HG02885 (cell line): ENCODE data around the gene TARDBP.
"Not testable (repeated sequence)": the region's sequence is repeated elsewhere in the genome, so short reads cannot be mapped to it uniquely, and the experiment has no call there.

Source experiments
- ATAC-seq: cut with Tn5 transposase; IDR thresholded peaks from one replicate; pipeline ENCODE4 v1.9.1; 2021; ENCODE audit warnings: mild to moderate bottlenecking; ENCODE audit not compliant: unreplicated experiment, poor library complexity

Gene TARDBP

GRCh38 chr1:10990828-10991227 lies 21.6 kb upstream of the TARDBP start:
- no peak for ATAC-seq

GRCh38 chr1:10992004-10992403 lies 20.4 kb upstream of the TARDBP start:
- not testable (repeated sequence) for ATAC-seq

- ATAC-seq = no peak
Measured at GRCh38 chr1:10992864-10993263, 19.6 kb upstream of the TARDBP start.

DNA sequence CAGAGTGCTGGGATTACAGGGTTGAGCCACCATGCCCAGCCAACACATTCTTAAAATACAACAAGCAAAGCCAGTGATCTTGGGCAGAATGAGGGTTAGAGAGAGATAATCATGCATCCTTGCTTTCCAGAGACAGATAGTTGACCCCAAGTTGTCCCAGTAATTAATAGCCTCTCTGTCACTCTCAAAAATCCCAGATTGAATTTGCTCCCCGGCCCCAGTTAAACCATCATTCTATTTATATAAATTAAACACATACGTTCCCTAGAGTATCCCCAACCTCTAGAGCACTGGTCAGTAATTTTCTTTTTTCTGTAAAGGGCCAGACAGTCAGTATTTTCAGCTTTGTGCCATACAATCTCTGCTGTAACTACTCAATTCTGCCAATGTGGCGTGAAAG lies 16.4 kb upstream of the TARDBP start:
- ATAC-seq = no peak

- no peak for ATAC-seq
Measured at GRCh38 chr1:11000526-11000925, 11.9 kb upstream of the TARDBP start.

GRCh38 chr1:11013160-11013531 lies 692 bp downstream of the TARDBP start:
- no peak for ATAC-seq

DNA sequence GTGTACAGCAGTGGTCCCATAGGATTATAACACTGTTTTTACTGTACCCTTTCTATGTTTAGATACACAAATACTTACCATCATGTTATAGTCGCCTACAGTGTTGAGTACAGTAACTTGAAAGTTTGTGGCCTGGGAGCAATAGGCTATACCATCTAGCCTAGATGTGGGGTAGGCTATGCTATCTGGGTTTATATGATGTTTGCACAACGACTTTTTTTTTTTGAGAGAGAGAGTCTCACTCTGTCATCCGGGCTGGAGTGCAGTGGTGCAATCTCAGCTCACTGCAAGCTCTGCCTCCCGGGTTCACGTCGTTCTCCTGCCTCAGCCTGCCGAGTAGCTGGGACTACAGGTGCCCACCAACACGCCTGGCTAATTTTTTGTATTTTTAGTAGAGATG lies 6.9 kb downstream of the TARDBP start:
- ATAC-seq = not testable (repeated sequence)

DNA sequence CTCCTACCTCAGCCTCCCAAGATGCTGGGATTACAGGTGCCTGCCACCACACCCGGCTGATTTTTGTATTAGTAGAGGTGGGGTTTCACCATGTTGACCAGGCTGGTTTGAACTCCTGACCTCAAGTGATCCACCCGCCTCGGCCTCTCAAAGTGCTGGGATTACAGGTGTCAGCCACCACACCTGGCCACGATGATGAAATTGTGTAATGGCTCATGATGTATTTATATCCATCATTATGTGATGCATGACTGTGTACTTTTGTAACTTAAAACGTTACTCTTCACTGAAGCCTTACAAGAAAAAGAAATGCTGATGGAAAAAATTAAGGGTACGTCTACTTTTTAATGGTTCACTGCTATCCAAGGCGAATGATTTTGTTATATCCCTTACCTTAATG lies 7.5 kb downstream of the TARDBP start:
- ATAC-seq = no peak

GRCh38 chr1:11023201-11023600 lies 10.7 kb downstream of the TARDBP start:
- no peak for ATAC-seq

DNA sequence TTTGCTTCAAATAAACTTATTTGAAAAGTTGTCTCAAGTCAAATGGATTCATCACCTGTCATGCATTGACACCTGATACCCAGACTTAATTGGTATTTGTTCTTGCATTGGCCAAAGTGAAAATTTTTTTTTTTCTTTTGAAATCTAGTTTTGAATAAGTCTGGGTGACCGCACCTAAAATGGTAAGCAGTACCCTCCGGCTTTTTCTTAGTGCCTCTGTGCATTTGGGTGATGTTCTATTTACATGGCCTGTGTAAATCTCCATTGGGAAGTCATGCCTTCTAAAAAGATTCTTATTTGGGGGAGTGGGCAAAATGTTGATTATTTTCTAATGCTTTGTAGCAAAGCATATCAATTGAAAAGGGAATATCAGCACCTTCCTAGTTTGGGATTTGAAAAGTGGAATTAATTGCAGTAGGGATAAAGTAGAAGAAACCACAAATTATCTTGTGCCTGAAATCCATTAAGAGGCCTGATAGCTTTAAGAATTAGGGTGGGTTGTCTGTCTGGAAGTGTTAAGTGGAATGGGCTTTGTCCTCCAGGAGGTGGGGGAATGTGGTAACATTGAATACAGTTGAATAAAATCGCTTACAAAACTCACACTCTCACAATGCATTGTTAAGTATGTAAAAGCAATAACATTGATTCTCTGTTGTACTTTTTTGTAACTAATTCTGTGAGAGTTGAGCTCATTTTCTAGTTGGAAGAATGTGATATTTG lies 11.9 kb downstream of the TARDBP start:
- ATAC-seq = no peak

DNA sequence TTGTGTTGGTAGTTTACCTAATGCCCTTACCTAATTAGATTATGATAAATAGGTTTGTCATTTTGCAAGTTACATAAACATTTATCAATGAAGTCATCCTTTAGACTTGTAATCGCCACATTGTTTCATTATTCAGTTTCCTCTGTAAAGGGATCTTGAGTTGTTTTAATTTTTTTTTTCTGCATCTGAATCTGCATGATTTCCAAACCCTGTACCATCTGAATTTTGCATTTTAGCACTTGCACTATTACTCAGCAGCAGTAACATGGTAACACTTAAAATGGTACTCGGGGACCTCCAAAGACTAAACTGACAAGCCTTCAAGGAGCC lies 12.4 kb downstream of the TARDBP start:
- ATAC-seq = no peak

GRCh38 chr1:11025618-11026017 lies 13.2 kb downstream of the TARDBP start:
- ATAC-seq = no peak

- ATAC-seq = no peak
Measured at GRCh38 chr1:11026052-11026451, 13.6 kb downstream of the TARDBP start.

DNA sequence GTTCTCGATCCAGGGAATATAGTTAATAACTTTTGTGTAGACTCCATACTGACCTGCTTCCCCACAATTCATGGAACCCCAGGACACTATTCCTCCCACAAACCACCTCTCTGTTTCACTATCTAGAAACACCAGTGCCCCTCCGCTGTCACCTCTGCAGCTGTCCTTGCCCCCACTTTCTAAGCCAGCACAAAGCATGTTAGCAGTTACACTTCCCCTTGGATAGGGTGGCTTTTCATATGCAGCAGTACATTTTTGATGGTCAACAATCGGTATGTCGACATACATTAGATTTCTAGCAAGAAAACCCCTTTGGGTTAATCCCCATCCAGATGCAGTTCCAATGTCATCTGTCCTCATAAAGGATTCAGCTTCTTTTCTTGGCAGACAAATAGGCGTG lies 14.4 kb downstream of the TARDBP start:
- no peak for ATAC-seq

- ATAC-seq = no peak
Measured at GRCh38 chr1:11027316-11027715, 14.9 kb downstream of the TARDBP start.

GRCh38 chr1:11028018-11028417 lies 15.6 kb downstream of the TARDBP start:
- no peak for ATAC-seq

DNA sequence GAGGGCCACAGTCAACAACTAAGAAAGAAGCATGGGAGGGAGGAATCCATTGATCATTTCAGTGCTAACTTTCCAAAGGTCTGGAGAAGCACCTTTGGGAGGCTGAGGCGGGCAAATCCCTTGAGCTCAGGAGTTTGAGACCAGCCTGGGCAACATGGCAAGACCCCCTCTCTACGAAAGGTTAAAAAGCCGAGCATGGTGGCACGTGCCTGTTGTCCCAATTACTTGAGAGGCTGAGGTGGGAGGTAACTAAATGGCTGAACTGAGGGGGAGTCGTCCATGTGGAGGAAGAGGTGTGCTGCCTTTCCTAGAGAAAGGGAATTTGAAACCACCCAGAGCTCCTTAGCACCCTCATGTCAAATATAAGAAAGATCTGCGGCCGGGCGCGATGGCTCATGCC lies 18.4 kb downstream of the TARDBP start:
- no peak for ATAC-seq

GRCh38 chr1:11031624-11032262 lies 19.3 kb downstream of the TARDBP start:
- no peak for ATAC-seq

DNA sequence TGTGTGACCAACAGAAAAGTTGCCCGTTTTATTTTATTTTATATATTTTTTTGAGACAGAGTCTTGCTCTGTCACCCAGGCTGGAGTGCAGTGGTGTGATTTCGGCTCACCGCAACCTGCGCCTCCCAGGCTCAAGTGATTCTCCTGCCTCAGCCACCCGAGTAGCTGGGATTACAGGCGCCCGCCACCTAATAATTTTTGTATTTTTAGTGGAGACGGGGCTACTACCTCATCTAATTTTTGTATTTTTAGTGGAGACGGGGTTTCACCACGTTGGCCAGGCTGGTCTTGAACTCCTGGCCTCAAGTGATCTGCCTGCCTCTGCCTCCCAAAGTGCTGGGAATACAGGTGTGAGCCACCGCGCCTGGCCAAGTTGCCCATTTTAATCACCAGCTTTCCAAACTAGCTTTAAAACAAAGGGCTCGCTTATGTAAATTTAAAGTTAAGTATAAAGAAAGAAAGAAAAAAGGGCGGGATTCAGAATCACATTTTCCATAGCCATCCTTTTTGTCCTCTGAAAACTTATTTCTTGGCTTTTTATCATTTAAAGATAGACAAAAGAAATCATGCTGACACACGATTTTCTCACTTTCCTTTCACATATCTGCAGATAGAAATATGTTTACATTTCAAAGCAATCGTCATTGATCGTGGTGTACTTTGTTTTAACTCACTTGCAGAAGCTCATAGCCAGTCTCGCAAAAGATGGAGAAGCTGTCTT lies 24.7 kb downstream of the TARDBP start:
- ATAC-seq = not testable (repeated sequence)

DNA sequence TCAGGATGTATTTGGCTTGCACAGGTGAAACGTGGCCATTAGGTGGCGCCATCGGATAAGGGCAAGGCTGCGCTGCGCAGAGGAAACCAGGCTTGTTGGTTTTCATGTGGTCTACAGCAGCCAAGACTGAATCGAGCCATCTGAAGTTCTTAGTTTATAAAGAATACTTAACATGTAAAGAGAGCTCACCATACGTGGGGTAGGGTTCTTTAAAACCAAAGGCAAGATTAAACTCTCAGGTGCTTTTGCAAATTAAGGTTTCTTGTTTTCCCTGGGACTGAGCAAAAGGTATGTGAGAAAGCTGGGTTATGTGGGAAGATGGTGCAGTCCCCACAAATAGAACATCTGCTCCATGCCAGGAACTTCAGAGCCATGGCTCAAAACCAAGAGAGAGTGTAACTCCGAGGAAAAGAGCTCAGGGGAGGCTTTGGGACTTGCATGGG lies 25.3 kb downstream of the TARDBP start:
- no peak for ATAC-seq

- no peak for ATAC-seq
Measured at GRCh38 chr1:11039351-11040104, 27.1 kb downstream of the TARDBP start.
